ENCODE data around the gene XRCC5.

GRCh38 chr2:216234106-216234505 lies 125.0 kb downstream of the XRCC5 start:
- TF ChIP-seq CTCF (IDR thresholded peaks at IDR 0.05), result no peak
- no peak for TF ChIP-seq POLR2A (IDR thresholded peaks at IDR 0.05)
